ENCODE results near the gene KCNQ1.

DNA sequence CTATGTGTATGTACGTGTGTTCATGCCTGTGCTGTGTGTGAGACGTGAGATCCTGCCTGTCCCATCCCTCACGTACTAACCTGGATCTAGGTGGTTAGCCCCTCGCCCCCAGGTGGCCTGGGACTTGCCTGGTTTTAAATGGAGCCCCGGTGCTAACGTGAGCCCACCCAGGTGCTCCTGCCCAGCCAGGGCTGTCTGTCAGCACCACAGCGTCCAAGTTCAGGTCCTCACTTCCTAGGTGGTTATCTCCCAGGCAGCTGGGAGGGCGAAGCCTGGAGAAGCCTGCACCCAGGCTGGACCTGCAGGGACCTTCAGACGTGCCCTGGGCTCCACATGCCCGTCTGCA lies 86.0 kb downstream of the KCNQ1 start:
- no peak for TF ChIP-seq CTCF (IDR thresholded peaks at IDR 0.05)
- TF ChIP-seq POLR2A (IDR thresholded peaks at IDR 0.05): no peak

Measured in adrenal gland (tissue), 5 donors.